Hepatocyte (in vitro differentiated cells): Measurements from ENCODE around the gene HEPACAM.

Experiments
- EZH2 ChIP-seq: fragments of 200-600 bp; sonication (generic); IDR thresholded peaks from 2 replicates; pipeline ENCODE4 v1.6.1; 2016; ENCODE audit warnings: antibody characterized with exemption, mild to moderate bottlenecking, borderline replicate concordance
- TF ChIP-seq, protein P1 (sequence below): fragments of 200-600 bp; sonication (generic); IDR thresholded peaks from 2 replicates; pipeline ENCODE4 v1.5.1; 2016; ENCODE audit warnings: antibody characterized with exemption, mild to moderate bottlenecking; ENCODE audit not compliant: poor library complexity

DNA sequence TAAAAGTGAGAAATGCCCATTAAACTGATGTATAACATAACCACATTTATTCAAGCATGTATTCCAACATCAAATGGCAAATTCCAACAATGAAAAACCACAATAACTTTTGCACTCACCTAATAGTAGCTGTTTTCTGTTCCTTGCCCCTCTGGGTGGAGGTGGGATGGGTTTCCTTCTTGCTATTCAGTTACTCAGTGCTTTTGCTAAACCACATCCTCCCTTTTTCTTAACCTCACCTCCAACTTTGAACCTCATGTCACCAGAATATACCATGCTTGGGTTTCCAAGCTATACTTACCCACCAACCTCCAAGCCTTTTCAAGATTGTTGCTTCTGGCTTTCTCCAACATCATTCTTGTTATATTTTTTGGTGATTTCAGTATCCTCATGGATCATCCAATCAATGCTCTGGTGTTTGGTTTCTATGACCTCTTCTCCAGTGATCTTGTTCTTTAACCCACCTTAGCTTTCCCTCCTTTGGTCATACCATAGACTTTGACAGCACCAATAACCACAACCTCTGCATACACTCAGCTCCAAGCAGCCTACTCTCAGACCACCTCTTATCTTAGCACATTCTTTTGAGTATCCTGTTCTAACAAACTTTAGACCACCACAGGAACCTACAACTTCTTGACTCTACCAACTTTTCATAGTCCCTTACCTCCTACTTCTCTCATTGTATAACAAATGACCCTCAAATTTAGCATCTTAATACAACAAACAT, 14.9 kb upstream of the HEPACAM start:
- TF ChIP-seq, protein P1, sequence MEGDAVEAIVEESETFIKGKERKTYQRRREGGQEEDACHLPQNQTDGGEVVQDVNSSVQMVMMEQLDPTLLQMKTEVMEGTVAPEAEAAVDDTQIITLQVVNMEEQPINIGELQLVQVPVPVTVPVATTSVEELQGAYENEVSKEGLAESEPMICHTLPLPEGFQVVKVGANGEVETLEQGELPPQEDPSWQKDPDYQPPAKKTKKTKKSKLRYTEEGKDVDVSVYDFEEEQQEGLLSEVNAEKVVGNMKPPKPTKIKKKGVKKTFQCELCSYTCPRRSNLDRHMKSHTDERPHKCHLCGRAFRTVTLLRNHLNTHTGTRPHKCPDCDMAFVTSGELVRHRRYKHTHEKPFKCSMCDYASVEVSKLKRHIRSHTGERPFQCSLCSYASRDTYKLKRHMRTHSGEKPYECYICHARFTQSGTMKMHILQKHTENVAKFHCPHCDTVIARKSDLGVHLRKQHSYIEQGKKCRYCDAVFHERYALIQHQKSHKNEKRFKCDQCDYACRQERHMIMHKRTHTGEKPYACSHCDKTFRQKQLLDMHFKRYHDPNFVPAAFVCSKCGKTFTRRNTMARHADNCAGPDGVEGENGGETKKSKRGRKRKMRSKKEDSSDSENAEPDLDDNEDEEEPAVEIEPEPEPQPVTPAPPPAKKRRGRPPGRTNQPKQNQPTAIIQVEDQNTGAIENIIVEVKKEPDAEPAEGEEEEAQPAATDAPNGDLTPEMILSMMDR, result no peak
- no peak for TF ChIP-seq EZH2
